ENCODE data around the gene MRM2. TPM values are rescaled to one million over a fixed set of nuclear protein-coding genes. Genes with fewer than 3 reads are reported as not detected.

MRM2 gene
- polyA plus RNA-seq, 1 donor from 2014 or later: 21.4 TPM

GRCh38 chr7:2257046-2257551, 15.1 kb upstream of the MRM2 start:
- Histone ChIP-seq H4K20me1 (ENCODE audit: insufficient read depth) (no peaks in the 10 kb centered on the region), H3K9ac (ENCODE audit: low read length) (no peak overlapping the region), H3K4me2 (ENCODE audit: low read length) (no peak overlapping the region), H3K79me2 (replicated peaks; ENCODE audit: insufficient read depth, low read length) (no peaks in the 10 kb centered on the region), H3K36me3 (ENCODE audit: insufficient read depth, low read length) (no peaks in the 10 kb centered on the region), H2AFZ (ENCODE audit: low read depth, low read length) (no peak overlapping the region), H3K9me3 (ENCODE audit: low read length) (no peaks in the 10 kb centered on the region), H3F3A (ENCODE audit: insufficient read depth, low read length, poor library complexity, severe bottlenecking) (no peaks in the 10 kb centered on the region), H3K9me2 (ENCODE audit: insufficient read depth, low read length) (no peaks in the 10 kb centered on the region), H3K27ac (ENCODE audit: low read length) (no peak overlapping the region), H3K27me3 (ENCODE audit: insufficient read depth, low read depth, low read length) (no peaks in the 10 kb centered on the region), H3K4me3 (ENCODE audit: low read length) (no peak overlapping the region)
- TF ChIP-seq EZH2 (IDR thresholded peaks at IDR 0.05; ENCODE audit: borderline replicate concordance, insufficient read depth, low read length, poor library complexity, severe bottlenecking) (no peak), MXI1 (conservative IDR thresholded peaks at IDR 0.05; ENCODE audit: poor library complexity, severe bottlenecking) (no peak), REST (IDR thresholded peaks at IDR 0.05; ENCODE audit: borderline replicate concordance) (no peak), CTCF (IDR thresholded peaks at IDR 0.05; ENCODE audit: poor library complexity, severe bottlenecking) (no peak), TAF1 (IDR thresholded peaks at IDR 0.05; ENCODE audit: low read depth) (no peak), SMC3 (conservative IDR thresholded peaks at IDR 0.05; ENCODE audit: poor library complexity) (no peak), POLR2AphosphoS5 (IDR thresholded peaks at IDR 0.05) (no peak), EP300 (conservative IDR thresholded peaks at IDR 0.05; ENCODE audit: poor library complexity, severe bottlenecking) (no peak), RAD21 (conservative IDR thresholded peaks at IDR 0.05) (no peak)

- H3K36me3 ChIP-seq (ENCODE audit: insufficient read depth, low read length): no peaks in the 10 kb centered on the region
- TF ChIP-seq EZH2 (IDR thresholded peaks at IDR 0.05; ENCODE audit: borderline replicate concordance, insufficient read depth, low read length, poor library complexity, severe bottlenecking) (no peak), CTCF (IDR thresholded peaks at IDR 0.05; ENCODE audit: poor library complexity, severe bottlenecking) (no peak), SMC3 (conservative IDR thresholded peaks at IDR 0.05; ENCODE audit: poor library complexity) (no peak), TAF1 (IDR thresholded peaks at IDR 0.05; ENCODE audit: low read depth) (no peak), REST (IDR thresholded peaks at IDR 0.05; ENCODE audit: borderline replicate concordance) (no peak)
- H3K9me2 ChIP-seq (ENCODE audit: insufficient read depth, low read length): no peaks in the 10 kb centered on the region
- H3K27me3 ChIP-seq (ENCODE audit: insufficient read depth, low read depth, low read length): no peaks in the 10 kb centered on the region
- no peak overlapping the region for H3K4me2 ChIP-seq (ENCODE audit: low read length)
- H3K79me2 ChIP-seq (replicated peaks; ENCODE audit: insufficient read depth, low read length): no peaks in the 10 kb centered on the region
- no peaks in the 10 kb centered on the region for H4K20me1 ChIP-seq (ENCODE audit: insufficient read depth)
- no peaks in the 10 kb centered on the region for H3K9me3 ChIP-seq (ENCODE audit: low read length)
- H3K27ac ChIP-seq (ENCODE audit: low read length): no peak overlapping the region
- no peak overlapping the region for H3K4me3 ChIP-seq (ENCODE audit: low read length)
- H2AFZ ChIP-seq (ENCODE audit: low read depth, low read length): no peak overlapping the region
- no peak overlapping the region for H3K9ac ChIP-seq (ENCODE audit: low read length)
- H3F3A ChIP-seq (ENCODE audit: insufficient read depth, low read length, poor library complexity, severe bottlenecking): no peaks in the 10 kb centered on the region
Measured at GRCh38 chr7:2256306-2257045, 14.5 kb upstream of the MRM2 start.
